ENCODE data around the gene ASPM.

- TF ChIP-seq CTCF (conservative IDR thresholded peaks at IDR 0.05): no peak
- TF ChIP-seq ZFX (IDR thresholded peaks at IDR 0.05): no peak
Measured at GRCh38 chr1:197049100-197049499, 97.4 kb downstream of the ASPM start.

All from C4-2B (cell line).